ENCODE measurements around the gene CDC5L.

DNA sequence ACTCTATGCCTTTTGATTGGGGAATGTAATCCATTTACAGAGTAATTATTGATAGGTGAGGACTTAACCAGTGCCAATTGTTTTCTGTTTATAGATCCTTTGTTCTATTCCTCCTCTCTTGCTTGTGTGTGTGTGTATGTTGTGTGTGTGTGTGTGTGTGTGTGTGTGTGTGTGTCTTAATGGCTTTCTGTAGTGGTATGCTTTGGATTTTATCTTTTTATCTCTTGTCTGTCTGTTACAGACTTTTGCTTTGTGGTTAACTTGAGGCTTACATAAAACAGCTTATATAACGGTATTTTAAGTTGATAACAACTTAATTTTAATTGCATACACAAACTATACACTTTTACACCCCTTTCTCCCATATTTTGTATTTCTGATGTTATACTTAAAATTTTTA is 54.7 kb downstream of the CDC5L start:
- TF ChIP-seq, protein P1, sequence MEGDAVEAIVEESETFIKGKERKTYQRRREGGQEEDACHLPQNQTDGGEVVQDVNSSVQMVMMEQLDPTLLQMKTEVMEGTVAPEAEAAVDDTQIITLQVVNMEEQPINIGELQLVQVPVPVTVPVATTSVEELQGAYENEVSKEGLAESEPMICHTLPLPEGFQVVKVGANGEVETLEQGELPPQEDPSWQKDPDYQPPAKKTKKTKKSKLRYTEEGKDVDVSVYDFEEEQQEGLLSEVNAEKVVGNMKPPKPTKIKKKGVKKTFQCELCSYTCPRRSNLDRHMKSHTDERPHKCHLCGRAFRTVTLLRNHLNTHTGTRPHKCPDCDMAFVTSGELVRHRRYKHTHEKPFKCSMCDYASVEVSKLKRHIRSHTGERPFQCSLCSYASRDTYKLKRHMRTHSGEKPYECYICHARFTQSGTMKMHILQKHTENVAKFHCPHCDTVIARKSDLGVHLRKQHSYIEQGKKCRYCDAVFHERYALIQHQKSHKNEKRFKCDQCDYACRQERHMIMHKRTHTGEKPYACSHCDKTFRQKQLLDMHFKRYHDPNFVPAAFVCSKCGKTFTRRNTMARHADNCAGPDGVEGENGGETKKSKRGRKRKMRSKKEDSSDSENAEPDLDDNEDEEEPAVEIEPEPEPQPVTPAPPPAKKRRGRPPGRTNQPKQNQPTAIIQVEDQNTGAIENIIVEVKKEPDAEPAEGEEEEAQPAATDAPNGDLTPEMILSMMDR (IDR thresholded peaks at IDR 0.05), result no peak
- TF ChIP-seq POLR2A (IDR thresholded peaks at IDR 0.05), result no peak
